Neural progenitor cell (in vitro differentiated cells): ENCODE results near the gene NFASC. TPM values are rescaled to one million over a fixed set of nuclear protein-coding genes. Genes with fewer than 3 reads are reported as not detected.
A peak's percentile ranks its signal among the peaks of the same experiment; 100 is the strongest.

Source experiments
- DNase-seq: peaks from one replicate; pipeline ENCODE4 v3.0.0-alpha.2; 2016; ENCODE audit warnings: low spot score
- H2AFZ ChIP-seq: fragments of 200-600 bp; sonication (generic); replicated peaks from 2 replicates; pipeline ENCODE4 v1.6.1; 2016; ENCODE audit warnings: antibody characterized with exemption
- H3F3A ChIP-seq: fragments of 200-600 bp; sonication (generic); 2 replicates; pipeline ENCODE4 v1.6.1; 2016; ENCODE audit warnings: antibody characterized with exemption, low read depth
- H3K27ac ChIP-seq: fragments of 200-600 bp; sonication (generic); 2 replicates; pipeline ENCODE4 v1.5.1; 2016; ENCODE audit warnings: mild to moderate bottlenecking
- H3K27me3 ChIP-seq: fragments of 200-600 bp; sonication (generic); 2 replicates; pipeline ENCODE4 v1.6.1; 2016; ENCODE audit warnings: mild to moderate bottlenecking, moderate library complexity
- H3K36me3 ChIP-seq: fragments of 200-600 bp; sonication (generic); 2 replicates; pipeline ENCODE4 v1.5.1; 2016
- H3K4me1 ChIP-seq: fragments of 200-600 bp; sonication (generic); 2 replicates; pipeline ENCODE4 v1.6.1; 2016; ENCODE audit warnings: mixed run types
- H3K4me2 ChIP-seq: fragments of 200-600 bp; sonication (generic); 2 replicates; pipeline ENCODE4 v1.6.1; 2016
- H3K4me3 ChIP-seq: fragments of 200-600 bp; sonication (generic); 2 replicates; pipeline ENCODE4 v1.5.1; 2016
- H3K79me2 ChIP-seq: fragments of 200-600 bp; sonication (generic); 2 replicates; pipeline ENCODE4 v1.6.1; 2016; ENCODE audit warnings: low read depth
- H3K9ac ChIP-seq: fragments of 200-600 bp; sonication (generic); 2 replicates; pipeline ENCODE4 v1.6.1; 2016
- H3K9me3 ChIP-seq: fragments of 200-600 bp; sonication (generic); 2 replicates; pipeline ENCODE4 v1.5.1; 2016; ENCODE audit warnings: low read depth
- H4K20me1 ChIP-seq: fragments of 200-600 bp; sonication (generic); 2 replicates; pipeline ENCODE4 v1.6.1; 2016; ENCODE audit warnings: low read depth
- H3K27ac Mint-ChIP-seq: 3 replicates; pipeline ENCODE4 v1.8.0; 2021; ENCODE audit warnings: mixed read lengths
- H3K27me3 Mint-ChIP-seq: 2 replicates; pipeline ENCODE4 v1.8.0; 2022; ENCODE audit warnings: low read depth, mild to moderate bottlenecking, inconsistent platforms, moderate library complexity, mixed read lengths; ENCODE audit not compliant: insufficient read depth
- H3K36me3 Mint-ChIP-seq: 3 replicates; pipeline ENCODE4 v1.8.0; 2021; ENCODE audit warnings: mixed read lengths
- H3K4me1 Mint-ChIP-seq: 3 replicates; pipeline ENCODE4 v1.8.0; 2021; ENCODE audit warnings: mixed read lengths
- H3K4me3 Mint-ChIP-seq: 3 replicates; pipeline ENCODE4 v1.8.0; 2021; ENCODE audit warnings: mild to moderate bottlenecking, moderate library complexity, mixed read lengths
- H3K9me3 Mint-ChIP-seq: 3 replicates; pipeline ENCODE4 v1.8.0; 2020; ENCODE audit warnings: mixed read lengths
- CTCF ChIP-seq: fragments of 200-600 bp; sonication (generic); IDR thresholded peaks from 2 replicates; pipeline ENCODE4 v1.5.1; 2017; ENCODE audit warnings: antibody characterized with exemption, mild to moderate bottlenecking
- EZH2 ChIP-seq: fragments of 200-600 bp; sonication (generic); IDR thresholded peaks from 2 replicates; pipeline ENCODE4 v1.6.1; 2017; ENCODE audit warnings: antibody characterized with exemption, mild to moderate bottlenecking, moderate library complexity
- EZH2phosphoT487 ChIP-seq: fragments of 200-600 bp; sonication (generic); IDR thresholded peaks from 2 replicates; pipeline ENCODE4 v1.6.1; 2017; ENCODE audit warnings: antibody characterized with exemption
- total RNA-seq: library from RNA; depleted of rRNA; stranded (reverse); fragments of >200 nt; gene quantifications from 2 replicates; pipeline ENCODE4 v1.2.3, GENCODE V29; 2015; ENCODE audit warnings: low replicate concordance

The NFASC gene
- total RNA-seq, 1 donor from 2014 or later, result 2.5 TPM

GRCh38 chr1:204925701-204926100, 55.0 kb downstream of the NFASC start:
- H4K20me1 ChIP-seq, result peaks cover 10% of the 10 kb centered on the region
- no peaks in the 10 kb centered on the region for H3K9me3 Mint-ChIP-seq
- no peak overlapping the region for H3K4me3 Mint-ChIP-seq
- no peak overlapping the region for H3K9ac ChIP-seq
- no peak overlapping the region for H3K4me2 ChIP-seq
- no peaks in the 10 kb centered on the region for H3K79me2 ChIP-seq
- no peak overlapping the region for H2AFZ ChIP-seq
- peaks cover 47% of the 10 kb centered on the region for H3K4me1 ChIP-seq
- H3K27ac Mint-ChIP-seq, result no peak overlapping the region
- H3K27me3 ChIP-seq, result no peaks in the 10 kb centered on the region
- no peaks in the 10 kb centered on the region for H3K36me3 ChIP-seq
- no peaks in the 10 kb centered on the region for H3K9me3 ChIP-seq
- no peaks in the 10 kb centered on the region for H3K36me3 Mint-ChIP-seq
- DNase-seq, result no peak
- peaks cover 16% of the 10 kb centered on the region for H3K27me3 Mint-ChIP-seq
- no peak overlapping the region for H3K27ac ChIP-seq
- peaks cover 31% of the 10 kb centered on the region for H3F3A ChIP-seq
- no peak overlapping the region for H3K4me3 ChIP-seq
- TF ChIP-seq EZH2phosphoT487, result no peak
- no peak for TF ChIP-seq CTCF
- no peak for TF ChIP-seq EZH2
- H3K4me1 Mint-ChIP-seq, result peaks cover 41% of the 10 kb centered on the region

DNA sequence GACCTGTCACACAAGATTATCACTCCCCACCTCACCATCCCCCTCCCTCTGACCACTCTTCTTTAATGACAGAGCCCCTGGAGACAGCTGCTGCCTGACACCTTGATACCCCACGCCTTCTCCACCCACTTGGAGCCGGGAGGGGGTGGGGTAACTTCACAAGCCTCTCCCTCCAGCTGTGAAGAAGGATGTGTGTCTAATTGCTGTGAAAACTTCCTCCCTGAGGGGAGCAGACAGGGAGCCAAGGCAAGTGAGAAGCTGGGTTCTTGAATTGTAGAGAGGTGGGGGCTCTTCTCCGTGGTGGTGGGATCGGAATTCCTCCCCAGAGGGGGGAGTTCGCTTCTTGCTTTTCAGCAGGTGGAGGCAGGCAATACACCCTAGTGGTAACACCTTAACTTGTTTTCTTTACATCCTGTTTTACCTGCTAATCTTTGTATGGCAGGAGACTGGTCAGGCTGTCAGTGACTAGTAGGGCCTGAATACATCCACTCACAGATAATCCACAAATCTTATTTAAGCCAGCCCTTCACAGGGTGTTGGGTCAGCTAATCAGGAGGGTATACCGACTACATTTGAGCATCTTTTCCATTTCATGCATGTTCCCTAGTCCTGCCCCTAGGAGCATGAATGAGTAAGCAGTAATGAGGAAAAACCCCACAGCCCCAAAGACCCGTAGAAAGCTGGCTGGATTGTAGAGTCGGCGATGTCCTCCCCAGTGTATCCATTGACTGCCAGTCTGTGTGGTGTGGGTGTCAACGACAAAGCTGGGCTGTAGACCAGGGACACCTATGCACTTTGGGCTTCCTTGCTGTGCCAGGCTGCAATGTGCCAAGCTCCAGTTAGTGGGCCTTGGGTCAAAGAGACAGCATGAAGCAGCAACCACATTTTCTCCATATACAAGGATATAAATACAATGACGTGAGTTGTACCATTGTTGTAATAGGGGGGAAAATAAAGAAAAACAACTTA, 57.3 kb downstream of the NFASC start:
- peaks cover 14% of the 10 kb centered on the region for H3K27me3 Mint-ChIP-seq
- H3K79me2 ChIP-seq, result no peaks in the 10 kb centered on the region
- no peak overlapping the region for H3K27ac ChIP-seq
- H3K4me1 Mint-ChIP-seq, result peaks cover 20% of the 10 kb centered on the region
- H2AFZ ChIP-seq, result no peak overlapping the region
- peaks cover 10% of the 10 kb centered on the region for H4K20me1 ChIP-seq
- H3K4me1 ChIP-seq, result peaks cover 40% of the 10 kb centered on the region
- peak overlapping the region; percentile 29 for H3K4me2 ChIP-seq
- H3K4me3 ChIP-seq, result no peak overlapping the region
- no peaks in the 10 kb centered on the region for H3K27me3 ChIP-seq
- DNase-seq, result no peak
- no peaks in the 10 kb centered on the region for H3K36me3 ChIP-seq
- no peak overlapping the region for H3K4me3 Mint-ChIP-seq
- TF ChIP-seq EZH2phosphoT487 (no peak), CTCF (no peak)
- no peak overlapping the region for H3K27ac Mint-ChIP-seq
- no peaks in the 10 kb centered on the region for H3K9me3 Mint-ChIP-seq
- H3F3A ChIP-seq, result peaks cover 26% of the 10 kb centered on the region
- no peaks in the 10 kb centered on the region for H3K36me3 Mint-ChIP-seq
- H3K9me3 ChIP-seq, result no peaks in the 10 kb centered on the region
- H3K9ac ChIP-seq, result no peak overlapping the region

DNA sequence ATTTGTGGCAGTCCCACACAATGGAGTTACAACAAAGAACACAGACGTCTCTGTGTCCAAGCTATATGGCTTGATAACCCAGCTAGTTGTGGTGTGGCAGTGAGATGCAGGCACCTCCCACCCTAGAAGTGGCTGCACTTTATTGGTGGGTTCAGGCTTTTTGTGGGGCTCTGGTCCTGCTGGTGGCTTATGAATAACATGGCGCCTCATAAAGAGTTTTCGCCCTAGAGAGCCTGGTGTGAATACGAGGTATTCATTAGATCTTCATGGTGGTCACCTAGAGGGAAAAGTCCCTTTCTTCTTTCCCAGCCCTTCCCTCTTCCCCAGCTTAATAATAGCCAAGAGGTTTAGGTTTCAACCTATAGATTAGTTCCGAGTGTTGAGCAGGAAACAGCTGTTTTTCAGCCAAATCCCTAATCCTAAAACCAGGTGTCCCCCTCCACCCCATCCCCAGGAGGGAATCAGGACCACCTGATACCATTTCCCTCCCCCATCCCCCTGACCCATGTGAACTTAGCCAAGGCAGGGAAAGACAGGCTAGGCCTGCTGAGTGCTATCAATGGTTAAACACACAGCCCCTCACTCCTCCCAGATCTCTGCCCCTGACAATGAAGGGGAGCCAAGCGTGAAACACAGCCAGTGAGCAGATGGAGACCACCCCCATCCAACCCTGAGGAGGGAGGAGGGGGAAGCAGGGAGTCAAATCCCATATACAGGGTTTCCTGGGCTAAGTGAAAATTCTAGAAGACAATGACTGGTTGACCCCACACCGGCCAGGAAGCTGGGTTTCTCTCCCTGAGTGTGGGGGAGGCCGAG, 58.2 kb downstream of the NFASC start:
- Histone ChIP-seq H3K27ac (no peak overlapping the region), H4K20me1 (peaks cover 10% of the 10 kb centered on the region), H3K36me3 (no peaks in the 10 kb centered on the region), H3K4me1 (peaks cover 33% of the 10 kb centered on the region), H3K9ac (no peak overlapping the region), H3K9me3 (no peaks in the 10 kb centered on the region), H3K79me2 (no peaks in the 10 kb centered on the region), H3K27me3 (no peaks in the 10 kb centered on the region), H3K4me2 (peak overlapping the region; percentile 29), H3F3A (peaks cover 24% of the 10 kb centered on the region), H3K4me3 (no peak overlapping the region), H2AFZ (no peak overlapping the region)
- no peaks in the 10 kb centered on the region for H3K36me3 Mint-ChIP-seq
- no peak overlapping the region for H3K27ac Mint-ChIP-seq
- TF ChIP-seq CTCF (no peak), EZH2 (no peak)
- peak overlapping the region; percentile 25 for H3K4me3 Mint-ChIP-seq
- DNase-seq, result peak; percentile 45
- H3K27me3 Mint-ChIP-seq, result peaks cover 8% of the 10 kb centered on the region
- peaks cover 12% of the 10 kb centered on the region for H3K4me1 Mint-ChIP-seq
- H3K9me3 Mint-ChIP-seq, result no peaks in the 10 kb centered on the region
